Hepatocyte (in vitro differentiated cells): ENCODE data around the gene NELFA. TPM values are rescaled to one million over a fixed set of nuclear protein-coding genes. Genes with fewer than 3 reads are reported as not detected.

Source experiments
- DNase-seq: peaks from one replicate; pipeline ENCODE4 v3.0.0-alpha.2; 2016; ENCODE audit warnings: low spot score
- H2AFZ ChIP-seq: fragments of 200-600 bp; sonication (generic); 2 replicates; pipeline ENCODE4 v1.6.0; 2016; ENCODE audit warnings: antibody characterized with exemption, mild to moderate bottlenecking
- H3K27ac ChIP-seq: fragments of 200-600 bp; sonication (generic); 2 replicates; pipeline ENCODE4 v1.5.1; 2016; ENCODE audit warnings: mild to moderate bottlenecking
- H3K27me3 ChIP-seq: fragments of 200-600 bp; sonication (generic); 2 replicates; pipeline ENCODE4 v1.6.1; 2016
- H3K36me3 ChIP-seq: fragments of 200-600 bp; sonication (generic); replicated peaks from 2 replicates; pipeline ENCODE4 v1.5.1; 2016; ENCODE audit warnings: low read depth; ENCODE audit not compliant: insufficient read depth
- H3K4me1 ChIP-seq: fragments of 200-600 bp; sonication (generic); 2 replicates; pipeline ENCODE4 v1.5.1; 2016; ENCODE audit warnings: mild to moderate bottlenecking, moderate library complexity; ENCODE audit not compliant: insufficient read depth
- H3K4me2 ChIP-seq: fragments of 200-600 bp; sonication (generic); 2 replicates; pipeline ENCODE4 v1.6.0; 2016
- H3K4me3 ChIP-seq: fragments of 200-600 bp; sonication (generic); 2 replicates; pipeline ENCODE4 v1.5.1; 2016; ENCODE audit warnings: mild to moderate bottlenecking
- H3K79me2 ChIP-seq: fragments of 200-600 bp; sonication (generic); 2 replicates; pipeline ENCODE4 v1.6.0; 2017; ENCODE audit warnings: mild to moderate bottlenecking
- H3K9me2 ChIP-seq: fragments of 200-600 bp; sonication (generic); replicated peaks from 2 replicates; pipeline ENCODE4 v1.6.0; 2017; ENCODE audit warnings: mild to moderate bottlenecking; ENCODE audit not compliant: insufficient read depth
- H3K9me3 ChIP-seq: fragments of 200-600 bp; sonication (generic); 2 replicates; pipeline ENCODE4 v1.5.1; 2016; ENCODE audit warnings: low read depth, mild to moderate bottlenecking
- H4K20me1 ChIP-seq: fragments of 200-600 bp; sonication (generic); 2 replicates; pipeline ENCODE4 v1.6.0; 2016; ENCODE audit warnings: mild to moderate bottlenecking; ENCODE audit not compliant: insufficient read depth, poor library complexity, severe bottlenecking
- EZH2 ChIP-seq: fragments of 200-600 bp; sonication (generic); IDR thresholded peaks from 2 replicates; pipeline ENCODE4 v1.6.1; 2016; ENCODE audit warnings: antibody characterized with exemption, mild to moderate bottlenecking, borderline replicate concordance
- EZH2phosphoT487 ChIP-seq: fragments of 200-600 bp; sonication (generic); IDR thresholded peaks from one replicate; pipeline ENCODE4 v1.6.1; 2018; ENCODE audit warnings: antibody characterized with exemption, mild to moderate bottlenecking, low read depth, moderate library complexity; ENCODE audit not compliant: unreplicated experiment, severe bottlenecking
- WGBS: methylation state at CpG from one replicate; pipeline ENCODE4 v1.1.6; 2016; ENCODE audit warnings: low lambda C conversion rate; ENCODE audit errors: missing lambda C conversion rate; 5-methylcytosine and 5-hydroxymethylcytosine counted together
- polyA plus RNA-seq: library from polyadenylated mRNA; unstranded; fragments of >200 nt; fragmentation: Nextera tagmentation; extraction: Ambion mirVana; gene quantifications from 2 replicates; pipeline ENCODE4 v1.2.1, GENCODE V29; 2016
- total RNA-seq: library from RNA; depleted of rRNA; stranded (reverse); fragments of >200 nt; gene quantifications from 2 replicates; pipeline ENCODE4 v1.2.3, GENCODE V29; 2014
- TF ChIP-seq, protein P1 (sequence below): fragments of 200-600 bp; sonication (generic); IDR thresholded peaks from 2 replicates; pipeline ENCODE4 v1.5.1; 2016; ENCODE audit warnings: antibody characterized with exemption, mild to moderate bottlenecking; ENCODE audit not compliant: poor library complexity

Gene NELFA
- total and polyA plus RNA-seq, 2 experiments from 2014 or later, result 21.4 to 46.2 TPM

- H3K9me2 ChIP-seq, result no peaks in the 10 kb centered on the region
- no peaks in the 10 kb centered on the region for H3K9me3 ChIP-seq
- no peaks in the 10 kb centered on the region for H3K36me3 ChIP-seq
- no peak overlapping the region for H3K27ac ChIP-seq
- no peak overlapping the region for H2AFZ ChIP-seq
- TF ChIP-seq, protein P1, sequence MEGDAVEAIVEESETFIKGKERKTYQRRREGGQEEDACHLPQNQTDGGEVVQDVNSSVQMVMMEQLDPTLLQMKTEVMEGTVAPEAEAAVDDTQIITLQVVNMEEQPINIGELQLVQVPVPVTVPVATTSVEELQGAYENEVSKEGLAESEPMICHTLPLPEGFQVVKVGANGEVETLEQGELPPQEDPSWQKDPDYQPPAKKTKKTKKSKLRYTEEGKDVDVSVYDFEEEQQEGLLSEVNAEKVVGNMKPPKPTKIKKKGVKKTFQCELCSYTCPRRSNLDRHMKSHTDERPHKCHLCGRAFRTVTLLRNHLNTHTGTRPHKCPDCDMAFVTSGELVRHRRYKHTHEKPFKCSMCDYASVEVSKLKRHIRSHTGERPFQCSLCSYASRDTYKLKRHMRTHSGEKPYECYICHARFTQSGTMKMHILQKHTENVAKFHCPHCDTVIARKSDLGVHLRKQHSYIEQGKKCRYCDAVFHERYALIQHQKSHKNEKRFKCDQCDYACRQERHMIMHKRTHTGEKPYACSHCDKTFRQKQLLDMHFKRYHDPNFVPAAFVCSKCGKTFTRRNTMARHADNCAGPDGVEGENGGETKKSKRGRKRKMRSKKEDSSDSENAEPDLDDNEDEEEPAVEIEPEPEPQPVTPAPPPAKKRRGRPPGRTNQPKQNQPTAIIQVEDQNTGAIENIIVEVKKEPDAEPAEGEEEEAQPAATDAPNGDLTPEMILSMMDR, result no peak
- no peaks in the 10 kb centered on the region for H3K27me3 ChIP-seq
- 94% methylated on average over 12 of the region's 12 CpGs for WGBS
- H3K4me3 ChIP-seq, result no peak overlapping the region
- H4K20me1 ChIP-seq, result no peaks in the 10 kb centered on the region
- H3K4me2 ChIP-seq, result no peak overlapping the region
- H3K4me1 ChIP-seq, result peaks cover 5% of the 10 kb centered on the region
- H3K79me2 ChIP-seq, result no peaks in the 10 kb centered on the region
- DNase-seq, result no peak
These were observed 35.6 kb downstream of the NELFA start for GRCh38 chr4:1973218-1973617.

DNA sequence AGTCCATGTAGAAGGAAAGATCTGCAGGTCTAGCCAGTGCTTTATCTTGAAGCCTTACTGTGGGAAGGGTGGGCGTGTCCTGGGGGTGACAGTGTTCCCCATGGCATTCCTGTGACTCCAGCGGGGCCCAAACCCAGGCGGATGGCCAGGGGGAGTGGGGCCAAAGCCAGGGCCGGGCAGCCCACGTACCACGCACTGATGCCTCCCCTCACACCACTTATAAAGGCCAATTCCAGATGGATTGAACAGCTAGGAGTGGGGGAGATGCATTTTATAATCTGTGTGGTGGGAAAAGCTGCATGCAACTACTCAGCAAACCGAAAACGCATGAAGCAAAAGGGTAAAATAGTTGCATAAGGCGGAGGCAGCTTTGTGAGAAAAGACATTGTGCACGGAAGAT is 36.4 kb downstream of the NELFA start:
- Histone ChIP-seq H3K9me2 (no peaks in the 10 kb centered on the region), H3K36me3 (no peaks in the 10 kb centered on the region), H3K9me3 (no peaks in the 10 kb centered on the region), H3K4me2 (no peak overlapping the region), H3K27me3 (no peaks in the 10 kb centered on the region), H2AFZ (no peak overlapping the region), H3K79me2 (no peaks in the 10 kb centered on the region), H3K27ac (no peak overlapping the region), H3K4me1 (peaks cover 5% of the 10 kb centered on the region), H3K4me3 (no peak overlapping the region), H4K20me1 (no peaks in the 10 kb centered on the region)
- no peak for DNase-seq
- TF ChIP-seq, protein P1, result no peak
- TF ChIP-seq EZH2phosphoT487 (no peak), EZH2 (no peak)
- WGBS, result 97% methylated on average over 10 of the region's 10 CpGs

- WGBS, result 92% methylated on average over 16 of the region's 16 CpGs
- H4K20me1 ChIP-seq, result no peaks in the 10 kb centered on the region
- H3K79me2 ChIP-seq, result no peaks in the 10 kb centered on the region
- H3K4me1 ChIP-seq, result peaks cover 5% of the 10 kb centered on the region
- H3K36me3 ChIP-seq, result no peaks in the 10 kb centered on the region
- H3K4me2 ChIP-seq, result no peak overlapping the region
- H3K9me2 ChIP-seq, result no peaks in the 10 kb centered on the region
- no peak overlapping the region for H2AFZ ChIP-seq
- no peak overlapping the region for H3K27ac ChIP-seq
- H3K4me3 ChIP-seq, result no peak overlapping the region
- TF ChIP-seq EZH2 (no peak), EZH2phosphoT487 (no peak)
- TF ChIP-seq, protein P1, result no peak
- DNase-seq, result no peak
- no peaks in the 10 kb centered on the region for H3K9me3 ChIP-seq
- no peaks in the 10 kb centered on the region for H3K27me3 ChIP-seq
These were observed 37.1 kb downstream of the NELFA start for GRCh38 chr4:1971456-1972200.

GRCh38 chr4:1970926-1971325 is 37.8 kb downstream of the NELFA start:
- 98% methylated on average over 6 of the region's 6 CpGs for WGBS
- no peaks in the 10 kb centered on the region for H4K20me1 ChIP-seq
- H3K4me3 ChIP-seq, result no peak overlapping the region
- no peak for DNase-seq
- no peaks in the 10 kb centered on the region for H3K36me3 ChIP-seq
- TF ChIP-seq EZH2 (no peak), EZH2phosphoT487 (no peak)
- TF ChIP-seq, protein P1, result no peak
- no peaks in the 10 kb centered on the region for H3K27me3 ChIP-seq
- H3K27ac ChIP-seq, result no peak overlapping the region
- H3K4me1 ChIP-seq, result peaks cover 5% of the 10 kb centered on the region
- H3K79me2 ChIP-seq, result no peaks in the 10 kb centered on the region
- H2AFZ ChIP-seq, result no peak overlapping the region
- H3K4me2 ChIP-seq, result no peak overlapping the region
- no peaks in the 10 kb centered on the region for H3K9me3 ChIP-seq
- H3K9me2 ChIP-seq, result no peaks in the 10 kb centered on the region
